Spinal cord (tissue), 10 donors: ENCODE results near the gene FNBP1. TPM values are rescaled to one million over a fixed set of nuclear protein-coding genes. Genes with fewer than 3 reads are reported as not detected.
A peak's percentile ranks its signal among the peaks of the same experiment; 100 is the strongest.

Experiments used
- DNase-seq, 6 donors: peaks; one replicate each; pipeline versions ENCODE4 v3.0.0 to v3.0.0-alpha.2; 2013 to 2015; ENCODE audit warnings: low spot score in 6 of 6, low read depth in 4 of 6
- H3K27ac ChIP-seq: one replicate; pipeline ENCODE4 v1.5.1; 2013; ENCODE audit warnings: low read depth, low read length, control low read depth
- H3K27me3 ChIP-seq: one replicate; pipeline ENCODE4 v1.6.1; 2013; ENCODE audit warnings: low read length; ENCODE audit not compliant: control insufficient read depth, insufficient read depth
- H3K36me3 ChIP-seq: one replicate; pipeline ENCODE4 v1.6.1; 2013; ENCODE audit warnings: low read length; ENCODE audit not compliant: control insufficient read depth, insufficient read depth
- H3K4me1 ChIP-seq: one replicate; pipeline ENCODE4 v1.6.1; 2013; ENCODE audit warnings: low read length; ENCODE audit not compliant: control insufficient read depth, insufficient read depth
- H3K4me3 ChIP-seq: one replicate; pipeline ENCODE4 v1.5.1; 2013; ENCODE audit warnings: low read depth, low read length, control low read depth
- H3K9me3 ChIP-seq: one replicate; pipeline ENCODE4 v1.6.1; 2013; ENCODE audit warnings: low read length; ENCODE audit not compliant: control insufficient read depth, insufficient read depth
- WGBS: methylation state at CpG from one replicate; pipeline ENCODE4 v1.1.5; 2013; ENCODE audit warnings: missing lambda C conversion rate; ENCODE audit not compliant: insufficient coverage; 5-methylcytosine and 5-hydroxymethylcytosine counted together
- long read RNA-seq, 4 donors: transcript quantifications; one replicate each; lab custom pipeline, GENCODE V29; 2026
- polyA plus RNA-seq, 2 donors: library from polyadenylated mRNA; unstranded; fragments of 120-200 nt; gene quantifications; one replicate each; pipeline ENCODE4 v1.2.1, GENCODE V29; 2013; ENCODE audit not compliant: insufficient read length in 2 of 2
- total RNA-seq, 2 donors: library from RNA; depleted of rRNA in 1 of 2; stranded (reverse); fragments of 120-200 nt in 1 of 2; fragments of >200 nt in 1 of 2; gene quantifications; one replicate each; pipeline versions ENCODE4 v1.2.3 to v1.2.4, GENCODE V29; 2013 to 2014
- donor health status: healthy.

Gene FNBP1
- total RNA-seq = 100 to 1,000 TPM in 1 of 2 donors, 10 to 100 TPM in 1; 47.8 to 105 TPM
- 10 to 100 TPM; 69.3 to 89.1 TPM for polyA plus RNA-seq
- long read RNA-seq, donor 1, partial matches to known transcripts = 44 of 44 reads
- long read RNA-seq, donor 1, other reads (novel, unspliced or antisense) = 0 of 44 reads
- long read RNA-seq, donor 2 = 0 reads
- long read RNA-seq, donor 3, partial matches to known transcripts = 14 of 14 reads
- long read RNA-seq, donor 3, other reads (novel, unspliced or antisense) = 0 of 14 reads
- long read RNA-seq, donor 4, partial matches to known transcripts = 7 of 7 reads
- long read RNA-seq, donor 4, other reads (novel, unspliced or antisense) = 0 of 7 reads

DNA sequence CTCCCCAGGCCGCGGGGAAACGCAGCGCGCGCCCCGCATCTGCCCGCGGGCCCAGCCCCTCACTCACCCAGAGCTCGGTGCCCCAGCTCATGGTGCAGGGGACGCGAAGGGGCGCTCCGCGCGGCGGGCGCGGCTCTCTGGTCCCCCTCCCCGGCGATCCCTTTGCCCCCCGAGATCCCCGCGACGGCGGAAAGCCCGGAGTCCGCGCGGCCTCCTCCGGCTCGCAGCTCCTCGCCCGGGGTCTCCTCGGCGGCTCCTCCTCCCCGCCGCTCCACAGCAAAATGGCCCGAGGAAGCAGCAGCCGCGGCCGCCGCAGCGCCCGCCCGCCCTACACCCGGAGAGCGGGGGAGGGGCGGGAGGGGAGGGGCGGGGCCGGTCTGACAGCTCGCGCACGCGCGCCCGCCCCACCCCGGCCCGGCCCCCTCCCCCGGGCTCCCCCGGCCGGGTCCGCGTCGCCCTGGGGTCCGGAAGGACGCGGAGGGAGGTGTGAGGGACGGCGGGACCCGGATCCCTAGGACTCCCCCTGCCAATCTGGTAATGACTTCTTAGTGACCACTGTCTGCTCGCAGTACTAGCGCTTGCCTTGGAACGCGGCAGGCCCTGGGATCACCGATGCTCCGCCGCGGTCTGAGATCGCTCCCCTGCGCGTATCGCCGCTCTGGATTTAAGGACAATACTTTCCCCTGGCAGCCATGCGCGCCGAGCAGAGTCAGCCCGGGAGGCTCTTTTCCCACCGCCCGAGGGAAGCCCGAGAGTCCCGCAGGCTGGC is at the start of gene FNBP1:
Gene FNBP1, minus strand, starts transcription at position 305 of the 769 bp plus-strand sequence. Its CDS starts 214 bp downstream, at position 91.
- Histone ChIP-seq H3K4me1 (peaks cover 23% of the 10 kb centered on the region), H3K27ac (peak within 1 kb of the TSS; percentile 83), H3K36me3 (no peaks in the 10 kb centered on the region), H3K9me3 (no peaks in the 10 kb centered on the region), H3K27me3 (no peaks in the 10 kb centered on the region), H3K4me3 (peak within 1 kb of the TSS; percentile 85)
- under 1% methylated on average over 91 of the region's 92 CpGs for WGBS
- peak in 5 of 6 donors; percentile 73 to 96 (median 82) for DNase-seq

DNA sequence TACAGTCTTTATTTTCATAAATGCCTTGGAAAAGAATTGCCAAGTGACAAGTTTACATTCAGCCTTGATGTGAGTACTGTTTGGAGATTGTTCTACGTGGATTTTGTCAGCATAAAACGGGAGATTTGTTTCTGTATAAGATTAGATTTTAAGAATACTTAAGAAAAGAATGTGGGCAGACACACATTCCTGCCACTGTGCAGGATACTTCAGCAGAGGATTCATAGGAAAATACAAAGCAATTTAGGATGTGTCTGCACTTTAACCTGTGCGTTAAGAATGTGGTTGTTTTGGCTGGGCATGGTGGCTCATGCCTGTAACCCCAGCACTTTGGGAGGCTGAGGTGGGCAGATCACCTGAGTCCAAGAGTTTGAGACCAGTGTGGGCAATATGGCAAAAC is 47.9 kb upstream of the FNBP1 start:
- peaks cover 43% of the 10 kb centered on the region for H3K36me3 ChIP-seq
- no peak overlapping the region for H3K27ac ChIP-seq
- H3K4me1 ChIP-seq = no peaks in the 10 kb centered on the region
- no peaks in the 10 kb centered on the region for H3K9me3 ChIP-seq
- H3K4me3 ChIP-seq = no peak overlapping the region
- 100% methylated on average over 2 of the region's 3 CpGs for WGBS
- DNase-seq = no peak
- no peaks in the 10 kb centered on the region for H3K27me3 ChIP-seq

DNA sequence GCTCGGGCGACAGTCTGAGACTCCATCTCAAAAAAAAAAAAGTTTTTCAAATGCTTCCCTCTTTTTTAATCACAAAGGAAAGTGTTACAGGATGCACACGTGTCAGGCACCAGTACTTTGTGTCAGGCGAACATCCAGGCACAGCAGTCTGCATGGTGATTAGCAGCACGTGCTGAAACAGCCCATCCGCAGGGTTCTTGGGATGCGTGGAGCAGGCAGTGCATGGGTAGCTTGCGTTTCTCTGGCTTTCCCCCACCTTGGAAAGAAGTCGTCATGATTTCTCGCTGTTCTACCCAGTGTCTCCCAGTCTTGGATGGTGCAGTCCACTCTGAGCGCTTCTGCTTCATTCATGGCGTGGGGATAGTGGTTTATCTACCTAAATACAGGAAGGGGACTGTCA is 46.2 kb upstream of the FNBP1 start:
- DNase-seq = no peak
- 90% methylated on average over 11 of the region's 12 CpGs for WGBS
- H3K27me3 ChIP-seq = no peaks in the 10 kb centered on the region
- no peak overlapping the region for H3K27ac ChIP-seq
- H3K4me3 ChIP-seq = no peak overlapping the region
- H3K9me3 ChIP-seq = no peaks in the 10 kb centered on the region
- H3K36me3 ChIP-seq = peaks cover 45% of the 10 kb centered on the region
- no peaks in the 10 kb centered on the region for H3K4me1 ChIP-seq

DNA sequence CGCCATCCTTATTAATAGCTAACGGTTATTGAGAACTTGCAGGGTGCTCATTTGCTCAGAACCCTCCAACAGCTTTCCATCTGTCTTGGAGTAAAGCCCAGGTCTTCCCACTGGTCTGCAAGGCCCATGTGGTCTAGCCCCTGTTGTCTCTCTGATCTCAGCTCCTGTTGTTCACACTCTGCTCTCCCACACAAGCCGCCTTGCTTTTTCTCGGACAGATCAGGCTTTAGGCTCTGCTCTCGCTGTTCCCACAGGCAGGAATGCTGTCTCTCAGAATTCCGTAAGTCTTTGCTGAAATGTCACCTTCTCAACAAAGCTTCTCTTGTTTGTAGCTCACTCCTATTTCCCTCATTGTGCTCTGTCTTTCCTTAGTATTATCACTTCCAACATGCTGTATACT is 45.1 kb upstream of the FNBP1 start:
- H3K27ac ChIP-seq = no peak overlapping the region
- H3K9me3 ChIP-seq = no peaks in the 10 kb centered on the region
- no peaks in the 10 kb centered on the region for H3K4me1 ChIP-seq
- 64% methylated on average over 6 of the region's 6 CpGs for WGBS
- no peak overlapping the region for H3K4me3 ChIP-seq
- H3K27me3 ChIP-seq = no peaks in the 10 kb centered on the region
- DNase-seq = peak in 2 of 6 donors; percentile 26 to 31
- H3K36me3 ChIP-seq = peaks cover 39% of the 10 kb centered on the region

DNA sequence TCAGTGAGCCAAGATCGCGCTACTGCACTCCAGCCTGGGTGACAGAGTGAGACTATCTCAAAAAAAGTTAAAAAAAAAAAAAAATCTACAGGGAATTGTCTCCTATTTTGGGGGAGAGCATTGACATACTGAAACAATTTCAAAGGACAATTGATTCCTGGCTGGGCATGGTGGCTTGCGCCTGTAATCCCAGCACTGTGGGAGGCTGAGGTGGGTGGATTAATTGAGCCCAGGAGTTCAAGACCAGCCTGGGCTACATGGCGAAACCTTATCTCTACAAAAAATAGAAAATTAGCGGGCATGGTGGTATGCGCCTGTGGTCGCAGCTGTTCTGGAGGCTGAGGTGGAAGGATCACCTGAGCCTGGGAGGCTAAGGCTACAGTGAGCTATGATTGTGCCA is 41.3 kb upstream of the FNBP1 start:
- H3K4me3 ChIP-seq = no peak overlapping the region
- DNase-seq = no peak
- H3K4me1 ChIP-seq = no peaks in the 10 kb centered on the region
- peaks cover 44% of the 10 kb centered on the region for H3K36me3 ChIP-seq
- WGBS = 100% methylated on average over 3 of the region's 7 CpGs
- no peak overlapping the region for H3K27ac ChIP-seq
- no peaks in the 10 kb centered on the region for H3K9me3 ChIP-seq
- H3K27me3 ChIP-seq = no peaks in the 10 kb centered on the region

DNA sequence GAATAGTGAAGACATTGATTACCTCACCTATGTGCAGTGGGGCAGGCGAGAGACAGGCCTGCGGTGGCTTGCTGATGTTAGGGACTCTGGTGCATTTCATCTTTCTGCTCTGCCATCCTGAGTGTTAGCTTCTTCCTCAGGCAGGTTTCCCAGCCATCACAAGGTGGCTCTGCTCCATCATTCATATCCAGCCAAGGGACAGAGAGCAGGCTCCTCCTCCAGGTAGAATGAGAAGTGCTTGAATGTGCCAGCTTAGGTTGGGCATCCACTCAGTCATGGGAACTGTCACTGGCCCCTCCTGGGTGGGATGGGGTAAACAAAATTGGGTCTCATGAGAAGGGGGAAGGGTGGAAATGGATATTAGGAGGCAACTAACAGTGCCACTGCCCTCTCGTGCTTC is 35.6 kb upstream of the FNBP1 start:
- Histone ChIP-seq H3K4me3 (no peak overlapping the region), H3K36me3 (peaks cover 50% of the 10 kb centered on the region), H3K27me3 (no peaks in the 10 kb centered on the region), H3K4me1 (no peaks in the 10 kb centered on the region), H3K27ac (no peak overlapping the region), H3K9me3 (no peaks in the 10 kb centered on the region)
- DNase-seq = peak in 1 of 6 donors; percentile 25
- WGBS = 79% methylated on average over 3 of the region's 3 CpGs

DNA sequence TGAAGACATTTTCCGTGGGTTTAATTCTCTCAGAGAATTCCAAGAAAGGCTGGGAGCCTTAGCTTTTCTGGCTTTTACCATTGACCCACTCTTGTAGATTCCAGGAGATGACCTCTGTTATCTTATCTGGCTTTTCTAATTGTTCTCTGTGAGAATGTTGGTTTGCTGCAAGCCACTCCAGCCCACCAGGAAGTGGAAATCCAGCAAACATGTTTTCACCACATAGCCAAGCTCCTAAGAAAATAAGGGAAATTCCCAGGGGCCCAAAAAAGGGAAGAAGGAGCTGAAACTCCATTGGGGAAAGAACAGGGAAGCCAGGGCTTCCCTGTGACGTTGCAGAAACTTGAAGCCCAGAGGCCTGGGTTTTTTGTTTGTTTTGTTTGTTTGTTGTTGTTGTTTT is 30.4 kb upstream of the FNBP1 start:
- no peaks in the 10 kb centered on the region for H3K9me3 ChIP-seq
- peak in 1 of 6 donors; percentile 18 for DNase-seq
- no peak overlapping the region for H3K27ac ChIP-seq
- no peaks in the 10 kb centered on the region for H3K27me3 ChIP-seq
- H3K36me3 ChIP-seq = peaks cover 19% of the 10 kb centered on the region
- H3K4me3 ChIP-seq = no peak overlapping the region
- no peaks in the 10 kb centered on the region for H3K4me1 ChIP-seq
- 45% methylated on average over 2 of the region's 2 CpGs for WGBS

DNA sequence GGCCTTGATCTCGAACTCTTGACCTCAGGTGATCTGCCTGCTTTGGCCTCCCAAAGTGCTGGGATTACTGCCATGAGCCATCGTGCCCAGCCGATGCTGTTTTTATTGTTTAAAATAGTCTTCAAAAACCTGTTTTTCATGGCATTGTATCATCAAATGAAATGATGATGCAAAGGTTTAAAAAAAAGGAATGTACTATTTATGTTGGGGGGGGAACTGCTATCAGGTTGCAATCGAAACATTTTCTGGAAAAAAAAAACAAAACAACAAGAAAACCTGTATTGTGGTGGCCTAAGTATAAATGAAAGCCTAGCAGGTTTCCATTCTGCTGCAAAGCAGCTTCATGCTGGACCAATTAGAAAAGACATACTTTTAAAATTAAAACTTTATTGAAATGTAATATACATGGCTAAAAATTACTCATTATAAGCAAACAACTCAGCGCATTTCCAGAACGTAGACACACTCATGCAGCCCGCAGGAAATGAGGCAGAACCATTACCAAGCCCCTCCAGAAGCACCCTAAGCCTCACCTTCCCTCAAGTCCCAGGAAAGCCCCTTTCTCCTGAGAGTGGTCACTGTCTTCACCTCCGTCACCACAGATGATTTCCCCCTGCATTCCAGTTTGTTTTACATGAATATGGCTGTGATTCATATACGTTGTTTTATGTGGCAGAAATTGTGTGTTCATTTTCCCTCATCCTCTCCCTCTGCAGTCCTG is 29.7 kb upstream of the FNBP1 start:
- WGBS = 90% methylated on average over 3 of the region's 9 CpGs
- no peaks in the 10 kb centered on the region for H3K27me3 ChIP-seq
- no peak for DNase-seq
- peaks cover 15% of the 10 kb centered on the region for H3K36me3 ChIP-seq
- no peaks in the 10 kb centered on the region for H3K4me1 ChIP-seq
- H3K4me3 ChIP-seq = no peak overlapping the region
- H3K27ac ChIP-seq = no peak overlapping the region
- no peaks in the 10 kb centered on the region for H3K9me3 ChIP-seq

DNA sequence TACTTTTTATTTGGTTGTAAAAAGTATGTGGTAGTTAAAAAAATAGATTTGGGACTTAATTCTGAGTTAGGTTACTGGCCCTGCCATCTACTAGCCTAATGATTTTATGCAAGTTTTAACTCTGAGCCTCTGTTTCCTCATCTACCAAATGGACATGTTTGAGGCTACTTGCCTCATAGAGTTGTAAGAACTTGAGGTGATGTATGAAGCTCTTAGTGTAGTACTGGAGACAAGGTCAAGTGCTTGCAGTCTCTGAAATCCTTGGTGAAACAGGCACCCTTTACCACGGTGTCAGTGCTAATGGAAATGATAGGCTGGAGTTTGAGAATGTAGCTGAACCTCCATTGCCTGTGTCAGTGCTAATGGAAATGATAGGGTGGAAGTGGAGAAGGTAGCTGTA is 26.1 kb upstream of the FNBP1 start:
- H3K9me3 ChIP-seq = no peaks in the 10 kb centered on the region
- no peaks in the 10 kb centered on the region for H3K27me3 ChIP-seq
- no peak overlapping the region for H3K27ac ChIP-seq
- DNase-seq = no peak
- WGBS = 100% methylated on average over 1 of the region's 1 CpG
- H3K4me1 ChIP-seq = no peaks in the 10 kb centered on the region
- no peaks in the 10 kb centered on the region for H3K36me3 ChIP-seq
- H3K4me3 ChIP-seq = no peak overlapping the region
